ENCODE results near the gene SSC4D.

- no peak for TF ChIP-seq CTCF (IDR thresholded peaks at IDR 0.05; ENCODE audit: control extremely low read depth in 1 of 3, insufficient read depth in 1 of 3, low read depth in 1 of 3, low read length in 3 of 3)
- no peak for TF ChIP-seq POLR2A (IDR thresholded peaks at IDR 0.05; ENCODE audit: control extremely low read depth in 1 of 2, low read depth in 2 of 2, low read length in 2 of 2)
- no peak for TF ChIP-seq CHD1 (IDR thresholded peaks at IDR 0.05; ENCODE audit: low read depth, low read length)
- no peak for TF ChIP-seq RAD21 (IDR thresholded peaks at IDR 0.05 in 1 of 2, conservative IDR thresholded peaks at IDR 0.05 in 1 of 2; ENCODE audit: low read depth in 2 of 2, low read length in 2 of 2)
- TF ChIP-seq SIN3A (conservative IDR thresholded peaks at IDR 0.05 in 1 of 2, IDR thresholded peaks at IDR 0.05 in 1 of 2; ENCODE audit: low read depth in 1 of 2, low read length in 2 of 2): no peak
- TF ChIP-seq BACH1 (IDR thresholded peaks at IDR 0.05; ENCODE audit: low read length): no peak
- TF ChIP-seq YY1 (IDR thresholded peaks at IDR 0.05; ENCODE audit: low read depth, low read length): no peak
Measured at GRCh38 chr7:76423666-76424412, 14.3 kb upstream of the SSC4D start.
